OCI-LY7 (cell line): Measurements from ENCODE around the gene DCAF5.

Experiments used
- CTCF ChIP-seq: fragments of 200-600 bp; sonication (generic); conservative IDR thresholded peaks from 2 replicates; pipeline ENCODE4 v1.5.1; 2014; ENCODE audit warnings: mild to moderate bottlenecking, antibody characterized with exemption, low read length, moderate library complexity, mixed read lengths
- EZH2phosphoT487 ChIP-seq: fragments of 200-600 bp; sonication (generic); IDR thresholded peaks from 2 replicates; pipeline ENCODE4 v1.6.1; 2018; ENCODE audit warnings: low read depth, borderline replicate concordance, mild to moderate bottlenecking, mixed run types, antibody characterized with exemption, low read length, moderate library complexity, mixed read lengths

GRCh38 chr14:69004731-69005431 lies 148.0 kb downstream of the DCAF5 start:
- TF ChIP-seq CTCF, result no peak
- TF ChIP-seq EZH2phosphoT487, result no peak
